Endothelial cell of umbilical vein (primary cell): ENCODE results near the gene CD99L2. TPM values are rescaled to one million over a fixed set of nuclear protein-coding genes. Genes with fewer than 3 reads are reported as not detected.

Source experiments
- BruUV-seq: library from RNA; stranded (reverse); fragments of 400-500 nt; replicated peaks from 2 replicates; lab custom pipeline; 2021; lab: Mats Ljungman, UMichigan
- CTCF ChIA-PET: fragments of 300-600, 350-600 bp; sonication (Branson Sonifier 250); formaldehyde crosslinking; loops from one replicate; lab custom pipeline; 2021; ENCODE audit warnings: antibody characterized with exemption, inconsistent platforms; lab: Charles Lee
- POLR2A ChIA-PET: fragments of 300-600, 350-600 bp; sonication (Branson Sonifier 250); formaldehyde crosslinking; loops from one replicate; lab custom pipeline; 2021; ENCODE audit warnings: antibody characterized with exemption, inconsistent platforms; lab: Charles Lee
- DNase-seq: peaks from one replicate; pipeline ENCODE4 v3.0.0-alpha.2; 2011; ENCODE audit warnings: low read depth, low spot score
- FAIRE-seq: peaks from 2 replicates; lab custom pipeline; 2011; peaks lifted over from hg19 to GRCh38; lab: Jason Lieb, UNC
- H2AFZ ChIP-seq: 2 replicates; pipeline ENCODE4 v1.6.0; 2012; ENCODE audit warnings: low read depth, low read length, control low read depth, inconsistent platforms
- H3K27ac ChIP-seq: 2 replicates; pipeline ENCODE4 v1.5.1; 2011; ENCODE audit warnings: low read depth, mild to moderate bottlenecking, control low read depth, low read length, moderate library complexity; ENCODE audit not compliant: insufficient read depth
- H3K27me3 ChIP-seq, 2 experiments: 2 replicates each; pipeline versions ENCODE4 v1.6.0 to v1.6.1; 2011; ENCODE audit warnings: low read length in 2 of 2, mixed read lengths in 1 of 2; ENCODE audit not compliant: control insufficient read depth in 2 of 2, insufficient read depth in 2 of 2
- H3K36me3 ChIP-seq, 2 experiments: 2 replicates in 1 of 2; 3 replicates in 1 of 2; pipeline ENCODE4 v1.5.1; 2011; ENCODE audit warnings: low read length in 2 of 2, mild to moderate bottlenecking in 1 of 2, moderate library complexity in 1 of 2; ENCODE audit not compliant: control insufficient read depth in 2 of 2, insufficient read depth in 2 of 2; ENCODE audit errors: extremely low read depth in 1 of 2
- H3K4me1 ChIP-seq: 3 replicates; pipeline ENCODE4 v1.5.1; 2011; ENCODE audit warnings: mild to moderate bottlenecking, low read length; ENCODE audit not compliant: control insufficient read depth, insufficient read depth; ENCODE audit errors: extremely low read depth
- H3K4me2 ChIP-seq: 2 replicates; pipeline ENCODE4 v1.6.1; 2011; ENCODE audit warnings: low read length, control low read depth, mixed read lengths; ENCODE audit not compliant: insufficient read depth
- H3K4me3 ChIP-seq, 3 experiments: fragments of 200-600 bp in 1 of 3; sonication (generic), shearing (Covaris generic) in 1 of 3; replicated peaks in 1 of 3; 2 replicates each; pipeline ENCODE4 v1.5.1; 2011 to 2016; ENCODE audit warnings: control low read depth in 3 of 3, low read length in 3 of 3, mild to moderate bottlenecking in 2 of 3, inconsistent platforms in 1 of 3, low read depth in 1 of 3, moderate library complexity in 1 of 3; ENCODE audit not compliant: insufficient read depth in 1 of 3
- H3K79me2 ChIP-seq: 2 replicates; pipeline ENCODE4 v1.6.0; 2012; ENCODE audit warnings: low read length, inconsistent platforms; ENCODE audit not compliant: control insufficient read depth, insufficient read depth
- H3K9ac ChIP-seq: replicated peaks from 2 replicates; pipeline ENCODE3; 2011; ENCODE audit warnings: low read length, control low read depth; ENCODE audit not compliant: insufficient read depth; ENCODE audit errors: extremely low read depth
- H3K9me1 ChIP-seq: replicated peaks from 3 replicates; pipeline ENCODE4 v1.6.0; 2011; ENCODE audit warnings: mild to moderate bottlenecking, low read length; ENCODE audit not compliant: control insufficient read depth, insufficient read depth; ENCODE audit errors: extremely low read depth
- H3K9me3 ChIP-seq: replicated peaks from 2 replicates; pipeline ENCODE4 v1.5.1; 2012; ENCODE audit warnings: low read length, inconsistent platforms; ENCODE audit not compliant: control insufficient read depth, insufficient read depth
- H4K20me1 ChIP-seq: replicated peaks from 2 replicates; pipeline ENCODE3; 2011; ENCODE audit warnings: mild to moderate bottlenecking, low read length; ENCODE audit not compliant: control insufficient read depth, insufficient read depth; ENCODE audit errors: extremely low read depth
- FOS ChIP-seq: IDR thresholded peaks from 2 replicates; pipeline ENCODE4 v1.6.1; 2011; ENCODE audit warnings: mild to moderate bottlenecking, low read length, moderate library complexity, borderline replicate concordance; ENCODE audit not compliant: insufficient read depth
- GATA2 ChIP-seq: IDR thresholded peaks from 2 replicates; pipeline ENCODE4 v1.7.0; 2011; ENCODE audit warnings: low read depth, mild to moderate bottlenecking, moderate library complexity, mixed read lengths, low read length; ENCODE audit not compliant: insufficient read length, insufficient read depth
- JUN ChIP-seq: IDR thresholded peaks from 2 replicates; pipeline ENCODE4 v1.6.1; 2011; ENCODE audit warnings: borderline replicate concordance, low read depth; ENCODE audit not compliant: insufficient read length, insufficient read depth
- MYC ChIP-seq: IDR thresholded peaks from one replicate; pipeline ENCODE4 v1.6.1; 2011; ENCODE audit warnings: mild to moderate bottlenecking, low read depth, low read length
- POLR2A ChIP-seq: IDR thresholded peaks from 2 replicates; pipeline ENCODE4 v1.6.1; 2012; ENCODE audit warnings: low read depth, mild to moderate bottlenecking, control low read depth, low read length
- POLR2AphosphoS5 ChIP-seq: IDR thresholded peaks from 2 replicates; pipeline ENCODE4 v1.6.1; 2012; ENCODE audit warnings: low read depth, mild to moderate bottlenecking, control low read depth, low read length, moderate library complexity; ENCODE audit not compliant: insufficient read depth
- dilution Hi-C: fragments of 300-500 bp; cut with MboI; formaldehyde crosslinking; loops from one replicate; pipeline ENCODE4 v1.15.0; 2019; ENCODE audit warnings: low sequenced_read_pairs; ENCODE audit not compliant: extremely low pct_ligation_motif_present
- intact Hi-C: fragments of 100-400 bp; cut with micrococcal nuclease; formaldehyde crosslinking; loops from one replicate; pipeline ENCODE4 v1.10.0; 2022
- polyA plus RNA-seq, 4 experiments: library from polyadenylated mRNA; depleted of rRNA in 3 of 4; stranded (reverse) in 3 of 4; unstranded in 1 of 4; fragments of >200 nt; gene quantifications; 2 replicates each; pipeline versions ENCODE4 v1.2.1 to v1.2.3, GENCODE V29; 2011 to 2012; ENCODE audit warnings: missing spikeins in 1 of 4
- total RNA-seq: library from RNA; stranded (reverse); gene quantifications from 2 replicates; pipeline ENCODE4 v1.2.3, GENCODE V29; 2021
- TF ChIP-seq, protein P1 (sequence below), 2 donors: IDR thresholded peaks; 1 replicate in 1 of 2; 2 replicates in 1 of 2; pipeline ENCODE4 v1.5.1; 2011; ENCODE audit warnings: low read length in 2 of 2, mild to moderate bottlenecking in 2 of 2, moderate library complexity in 2 of 2, control low read depth in 1 of 2, inconsistent platforms in 1 of 2, low read depth in 1 of 2; ENCODE audit not compliant: insufficient read depth in 1 of 2; ENCODE audit errors: extremely low read depth in 1 of 2

The CD99L2 gene
- total and polyA plus RNA-seq, 2 donors (not counting 3 experiments of a cell fraction or from before 2014, with no cell fraction given), result 33.2 to 43.4 TPM

DNA sequence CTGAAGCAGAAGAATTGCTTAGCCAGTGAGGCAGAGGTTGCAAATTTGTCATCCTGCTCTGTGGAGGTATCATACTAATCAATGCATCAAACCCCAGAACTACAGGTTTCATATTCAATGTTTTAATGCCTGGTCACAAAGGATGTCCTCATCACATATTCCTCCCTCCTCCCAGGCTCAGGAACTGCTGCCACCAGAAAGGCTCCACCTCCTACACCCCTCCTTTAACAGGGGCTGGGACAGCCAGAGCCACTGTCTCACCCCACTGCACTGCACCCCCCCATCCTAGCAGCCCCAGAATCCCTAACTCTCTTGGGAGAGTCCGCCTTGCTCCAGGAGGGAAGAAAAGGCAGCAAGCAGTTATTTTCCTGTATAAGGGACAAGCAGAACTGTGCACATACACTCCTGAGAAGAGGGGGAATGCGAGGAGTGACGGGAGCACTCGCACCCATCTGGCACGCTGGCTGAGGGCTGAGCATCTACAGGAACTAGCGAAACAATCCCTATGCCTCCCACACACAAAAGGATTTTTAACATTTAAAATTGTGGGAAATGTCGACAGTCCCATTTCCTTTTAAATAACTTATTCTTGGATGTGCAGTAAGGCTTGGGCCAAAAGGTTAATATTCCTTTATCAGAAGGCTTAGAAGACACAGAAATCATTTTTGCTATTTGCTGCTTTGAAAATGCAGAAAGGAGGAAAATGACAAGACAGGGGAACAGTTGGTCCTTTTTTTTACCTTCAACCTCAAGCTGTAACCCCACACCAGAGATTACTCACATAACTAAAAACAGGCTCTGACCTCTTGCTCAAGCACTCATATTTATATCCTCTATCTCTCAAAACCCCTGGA lies 27.8 kb downstream of the CD99L2 start:
- intact Hi-C loops (no loop called here), dilution Hi-C loops (no loop called here)
- H3K79me2 ChIP-seq, result no peaks in the 10 kb centered on the region
- no peak for DNase-seq
- ChIA-PET CTCF (no interaction called here), POLR2A (no interaction called here)
- no peak overlapping the region for H3K4me3 ChIP-seq
- no TSS peak for BruUV-seq
- H3K9me3 ChIP-seq, result no peaks in the 10 kb centered on the region
- H3K9me1 ChIP-seq, result no peaks in the 10 kb centered on the region
- H3K4me1 ChIP-seq, result peaks cover 2% of the 10 kb centered on the region
- H3K27me3 ChIP-seq, result no peaks in the 10 kb centered on the region
- H2AFZ ChIP-seq, result no peak overlapping the region
- no peaks in the 10 kb centered on the region for H3K36me3 ChIP-seq
- peak; percentile 21 for FAIRE-seq
- no peak overlapping the region for H3K4me2 ChIP-seq
- H3K9ac ChIP-seq, result no peak overlapping the region
- TF ChIP-seq POLR2AphosphoS5 (no peak), FOS (no peak), POLR2A (no peak), JUN (no peak), GATA2 (no peak), MYC (no peak)
- TF ChIP-seq, protein P1, sequence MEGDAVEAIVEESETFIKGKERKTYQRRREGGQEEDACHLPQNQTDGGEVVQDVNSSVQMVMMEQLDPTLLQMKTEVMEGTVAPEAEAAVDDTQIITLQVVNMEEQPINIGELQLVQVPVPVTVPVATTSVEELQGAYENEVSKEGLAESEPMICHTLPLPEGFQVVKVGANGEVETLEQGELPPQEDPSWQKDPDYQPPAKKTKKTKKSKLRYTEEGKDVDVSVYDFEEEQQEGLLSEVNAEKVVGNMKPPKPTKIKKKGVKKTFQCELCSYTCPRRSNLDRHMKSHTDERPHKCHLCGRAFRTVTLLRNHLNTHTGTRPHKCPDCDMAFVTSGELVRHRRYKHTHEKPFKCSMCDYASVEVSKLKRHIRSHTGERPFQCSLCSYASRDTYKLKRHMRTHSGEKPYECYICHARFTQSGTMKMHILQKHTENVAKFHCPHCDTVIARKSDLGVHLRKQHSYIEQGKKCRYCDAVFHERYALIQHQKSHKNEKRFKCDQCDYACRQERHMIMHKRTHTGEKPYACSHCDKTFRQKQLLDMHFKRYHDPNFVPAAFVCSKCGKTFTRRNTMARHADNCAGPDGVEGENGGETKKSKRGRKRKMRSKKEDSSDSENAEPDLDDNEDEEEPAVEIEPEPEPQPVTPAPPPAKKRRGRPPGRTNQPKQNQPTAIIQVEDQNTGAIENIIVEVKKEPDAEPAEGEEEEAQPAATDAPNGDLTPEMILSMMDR (IDR thresholded peaks at IDR 0.05; ENCODE audit: extremely low read depth in 1 of 2, insufficient read depth in 1 of 2, low read depth in 1 of 2, low read length in 2 of 2), result no peak
- H4K20me1 ChIP-seq, result no peaks in the 10 kb centered on the region
- no peak overlapping the region for H3K27ac ChIP-seq
